ENCODE measurements around the gene FXYD6. TPM values are rescaled to one million over a fixed set of nuclear protein-coding genes. Genes with fewer than 3 reads are reported as not detected.

Gene FXYD6
- total and polyA plus RNA-seq, 2 donors (not counting 1 experiment from before 2014, with no cell fraction given): not detected

DNA sequence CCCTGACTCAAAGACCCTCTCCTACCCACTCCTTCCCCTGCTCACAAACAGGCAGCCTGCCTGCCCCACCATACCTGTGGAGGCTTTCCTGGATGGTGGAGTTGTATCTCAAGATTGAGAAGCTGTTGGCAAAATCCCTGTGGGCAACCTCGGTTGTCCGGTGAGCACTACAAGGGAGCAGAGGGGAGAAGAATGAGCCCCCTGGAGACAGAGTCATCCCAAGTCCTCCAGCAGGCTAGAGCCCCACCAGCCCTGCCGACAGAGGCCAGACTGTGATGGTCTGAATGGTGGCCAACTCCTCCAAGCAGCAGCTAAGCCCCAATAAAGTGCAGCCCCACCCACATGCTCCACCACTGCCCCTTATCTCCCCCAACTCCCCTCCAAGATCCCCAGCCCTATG lies 35.2 kb upstream of the FXYD6 start:
- no peak overlapping the region for H2AFZ ChIP-seq (ENCODE audit: insufficient read depth, low read depth, low read length, poor library complexity, severe bottlenecking)
- TF ChIP-seq EZH2 (IDR thresholded peaks at IDR 0.05; ENCODE audit: borderline replicate concordance, insufficient read depth, low read depth, low read length, poor library complexity, severe bottlenecking): no peak
- TF ChIP-seq, protein P1, sequence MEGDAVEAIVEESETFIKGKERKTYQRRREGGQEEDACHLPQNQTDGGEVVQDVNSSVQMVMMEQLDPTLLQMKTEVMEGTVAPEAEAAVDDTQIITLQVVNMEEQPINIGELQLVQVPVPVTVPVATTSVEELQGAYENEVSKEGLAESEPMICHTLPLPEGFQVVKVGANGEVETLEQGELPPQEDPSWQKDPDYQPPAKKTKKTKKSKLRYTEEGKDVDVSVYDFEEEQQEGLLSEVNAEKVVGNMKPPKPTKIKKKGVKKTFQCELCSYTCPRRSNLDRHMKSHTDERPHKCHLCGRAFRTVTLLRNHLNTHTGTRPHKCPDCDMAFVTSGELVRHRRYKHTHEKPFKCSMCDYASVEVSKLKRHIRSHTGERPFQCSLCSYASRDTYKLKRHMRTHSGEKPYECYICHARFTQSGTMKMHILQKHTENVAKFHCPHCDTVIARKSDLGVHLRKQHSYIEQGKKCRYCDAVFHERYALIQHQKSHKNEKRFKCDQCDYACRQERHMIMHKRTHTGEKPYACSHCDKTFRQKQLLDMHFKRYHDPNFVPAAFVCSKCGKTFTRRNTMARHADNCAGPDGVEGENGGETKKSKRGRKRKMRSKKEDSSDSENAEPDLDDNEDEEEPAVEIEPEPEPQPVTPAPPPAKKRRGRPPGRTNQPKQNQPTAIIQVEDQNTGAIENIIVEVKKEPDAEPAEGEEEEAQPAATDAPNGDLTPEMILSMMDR (IDR thresholded peaks at IDR 0.05): no peak
- no peaks in the 10 kb centered on the region for H3K36me3 ChIP-seq (replicated peaks in 1 of 2; ENCODE audit: control extremely low read depth in 1 of 2, control insufficient read depth in 1 of 2, extremely low read depth in 1 of 2, insufficient read depth in 2 of 2, low read length in 1 of 2)
- H3K4me2 ChIP-seq (replicated peaks; ENCODE audit: low read depth, low read length, poor library complexity, severe bottlenecking): no peak overlapping the region
- H3K4me3 Mint-ChIP-seq: no peak overlapping the region
- H3K9me3 Mint-ChIP-seq (ENCODE audit: insufficient read depth): no peaks in the 10 kb centered on the region
- H3K9ac ChIP-seq (ENCODE audit: low read length): no peak overlapping the region
- no peak overlapping the region for H3K27ac ChIP-seq (ENCODE audit: low read length in 2 of 2)
- 83% methylated on average over 3 of the region's 3 CpGs for WGBS (ENCODE audit: insufficient coverage)
- no peaks in the 10 kb centered on the region for H3K4me1 ChIP-seq (ENCODE audit: control insufficient read depth in 2 of 2, insufficient read depth in 2 of 2, low read length in 2 of 2)
- peaks cover 0 to 5% (median 0%) of the 10 kb centered on the region in 4 experiments for H3K27me3 ChIP-seq (replicated peaks in 1 of 4; ENCODE audit: control extremely low read depth in 1 of 4, control insufficient read depth in 3 of 4, insufficient read depth in 4 of 4, low read length in 3 of 4)
- H3K4me1 Mint-ChIP-seq: peaks cover 5% of the 10 kb centered on the region
- H3K27me3 Mint-ChIP-seq: peaks cover 12% of the 10 kb centered on the region
- DNase-seq (no peak), ATAC-seq (ENCODE audit: low read depth) (no peak)
- no peaks in the 10 kb centered on the region for H3K79me2 ChIP-seq (ENCODE audit: control insufficient read depth, insufficient read depth, low read length)
- no peaks in the 10 kb centered on the region for H3K9me3 ChIP-seq (ENCODE audit: control extremely low read depth in 1 of 3, control insufficient read depth in 2 of 3, insufficient read depth in 1 of 3, low read length in 2 of 3)
- POLR2A ChIA-PET: no interaction called here
- no peak overlapping the region for H3K4me3 ChIP-seq (ENCODE audit: control extremely low read depth in 1 of 5, extremely low read depth in 1 of 5, insufficient read depth in 1 of 5, low read depth in 2 of 5, low read length in 4 of 5)
- intact Hi-C loops (cut with micrococcal nuclease): no loop called here
- CTCF ChIA-PET: no interaction called here
- H4K20me1 ChIP-seq (ENCODE audit: control insufficient read depth, insufficient read depth, low read length, poor library complexity, severe bottlenecking): no peaks in the 10 kb centered on the region
- H3K27ac Mint-ChIP-seq: no peak overlapping the region

DNA sequence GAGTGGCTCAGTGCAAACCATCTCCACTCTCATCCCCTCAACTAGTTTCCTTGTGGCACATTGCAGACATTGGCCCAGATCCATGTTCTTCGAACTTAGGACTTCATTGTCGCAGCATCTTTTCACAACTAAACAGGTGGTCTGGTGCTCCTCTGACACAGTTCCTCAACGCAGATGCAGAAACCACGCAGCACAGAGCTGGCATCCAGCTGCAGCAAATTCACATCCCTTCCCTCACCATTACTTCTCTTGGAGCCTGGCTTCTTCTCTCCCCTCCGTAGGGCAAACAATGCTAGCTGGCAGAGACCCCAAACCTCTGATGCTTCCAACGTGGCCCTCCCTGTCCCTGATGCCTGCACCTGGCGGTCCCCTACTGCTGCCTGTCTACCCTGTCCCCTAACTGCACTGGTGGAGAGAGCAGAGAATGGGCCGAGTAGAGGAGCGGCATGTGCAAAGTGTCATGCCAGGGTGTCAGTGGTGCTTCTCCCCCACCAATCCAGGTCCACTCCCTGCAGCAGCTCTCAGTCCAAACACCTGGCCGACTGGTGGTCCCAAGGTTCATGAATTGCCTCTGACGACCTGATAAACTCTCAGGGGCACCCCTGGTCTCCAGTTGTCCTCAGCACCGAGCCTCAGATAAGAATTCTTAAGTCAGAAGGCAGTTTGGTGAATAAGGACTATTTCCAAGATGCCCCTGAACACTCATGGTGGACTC lies 34.6 kb upstream of the FXYD6 start:
- no peak overlapping the region for H3K27ac ChIP-seq (ENCODE audit: low read length in 2 of 2)
- no peaks in the 10 kb centered on the region for H3K36me3 ChIP-seq (replicated peaks in 1 of 2; ENCODE audit: control extremely low read depth in 1 of 2, control insufficient read depth in 1 of 2, extremely low read depth in 1 of 2, insufficient read depth in 2 of 2, low read length in 1 of 2)
- H3K27me3 ChIP-seq (replicated peaks in 1 of 4; ENCODE audit: control extremely low read depth in 1 of 4, control insufficient read depth in 3 of 4, insufficient read depth in 4 of 4, low read length in 3 of 4): peaks cover 0 to 5% (median 0%) of the 10 kb centered on the region in 4 experiments
- H4K20me1 ChIP-seq (ENCODE audit: control insufficient read depth, insufficient read depth, low read length, poor library complexity, severe bottlenecking): no peaks in the 10 kb centered on the region
- Mint-ChIP-seq H3K9me3 (ENCODE audit: insufficient read depth) (no peaks in the 10 kb centered on the region), H3K27ac (no peak overlapping the region), H3K4me1 (peaks cover 5% of the 10 kb centered on the region), H3K27me3 (peaks cover 12% of the 10 kb centered on the region), H3K4me3 (no peak overlapping the region)
- H3K79me2 ChIP-seq (ENCODE audit: control insufficient read depth, insufficient read depth, low read length): no peaks in the 10 kb centered on the region
- DNase-seq: no peak
- no peak overlapping the region for H3K9ac ChIP-seq (ENCODE audit: low read length)
- 68% methylated on average over 11 of the region's 12 CpGs for WGBS (ENCODE audit: insufficient coverage)
- H3K4me1 ChIP-seq (ENCODE audit: control insufficient read depth in 2 of 2, insufficient read depth in 2 of 2, low read length in 2 of 2): no peaks in the 10 kb centered on the region
- no peak overlapping the region for H2AFZ ChIP-seq (ENCODE audit: insufficient read depth, low read depth, low read length, poor library complexity, severe bottlenecking)
- CTCF ChIA-PET: interaction anchor here (1.1 kb wide), 1 partner anchor 36 kb away, joined by 3 read pairs; no protein-coding TSS in a partner anchor
- H3K9me3 ChIP-seq (ENCODE audit: control extremely low read depth in 1 of 3, control insufficient read depth in 2 of 3, insufficient read depth in 1 of 3, low read length in 2 of 3): no peaks in the 10 kb centered on the region
- intact Hi-C loops (cut with micrococcal nuclease): no loop called here
- no peak overlapping the region for H3K4me3 ChIP-seq (ENCODE audit: control extremely low read depth in 1 of 5, extremely low read depth in 1 of 5, insufficient read depth in 1 of 5, low read depth in 2 of 5, low read length in 4 of 5)
- no peak for ATAC-seq (ENCODE audit: low read depth)
- TF ChIP-seq EZH2 (IDR thresholded peaks at IDR 0.05; ENCODE audit: borderline replicate concordance, insufficient read depth, low read depth, low read length, poor library complexity, severe bottlenecking): no peak
- TF ChIP-seq, protein P1 (IDR thresholded peaks at IDR 0.05): no peak
- POLR2A ChIA-PET: no interaction called here
- no peak overlapping the region for H3K4me2 ChIP-seq (replicated peaks; ENCODE audit: low read depth, low read length, poor library complexity, severe bottlenecking)

All from B cell (primary cell).